K562 (cell line): ENCODE results near the gene BGLAP. TPM values are rescaled to one million over a fixed set of nuclear protein-coding genes. Genes with fewer than 3 reads are reported as not detected.

Experiments
- CREM ChIP-seq: IDR thresholded peaks from 2 replicates; pipeline ENCODE4 v1.6.1; 2014; ENCODE audit warnings: antibody characterized with exemption, low read depth
- EP400 ChIP-seq: fragments of 450-650 bp; IDR thresholded peaks from 2 replicates; pipeline ENCODE4 v1.6.1; 2017; ENCODE audit warnings: antibody characterized with exemption, mild to moderate bottlenecking, moderate library complexity
- MECOM ChIP-seq: fragments of 250-450 bp; sonication (Bioruptor Pico); IDR thresholded peaks from 2 replicates; pipeline ENCODE4 v1.8.0; 2022; ENCODE audit warnings: inconsistent platforms
- NFATC3 ChIP-seq: fragments of 450-650 bp; IDR thresholded peaks from 2 replicates; pipeline ENCODE4 v1.6.1; 2017; ENCODE audit warnings: mild to moderate bottlenecking
- PHF21A ChIP-seq: fragments of 450-650 bp; IDR thresholded peaks from 2 replicates; pipeline ENCODE4 v1.6.1; 2017; ENCODE audit warnings: low read depth, borderline replicate concordance
- RAD21 ChIP-seq, 2 experiments: fragments of 250-450 bp in 1 of 2; fragments of 450-650 bp in 1 of 2; sonication (Bioruptor Pico) in 1 of 2; formaldehyde crosslinking in 1 of 2; IDR thresholded peaks in 1 of 2; conservative IDR thresholded peaks in 1 of 2; 2 replicates each; pipeline versions ENCODE4 v1.4.0 to v1.8.0; 2020 to 2022; ENCODE audit warnings: mild to moderate bottlenecking in 2 of 2, moderate library complexity in 1 of 2
- RBM25 ChIP-seq: fragments of 200-400 bp; formaldehyde crosslinking; IDR thresholded peaks from 2 replicates; pipeline ENCODE4 v1.6.1; 2018; ENCODE audit warnings: low read length, low read depth, moderate library complexity; ENCODE audit not compliant: severe bottlenecking
- TCF7 ChIP-seq: sonication (generic); IDR thresholded peaks from 2 replicates; pipeline ENCODE4 v1.6.1; 2016; ENCODE audit warnings: antibody characterized with exemption, borderline replicate concordance
- ZBTB17 ChIP-seq: fragments of 450-650 bp; formaldehyde crosslinking; IDR thresholded peaks from 2 replicates; pipeline ENCODE4 v1.4.0; 2020; ENCODE audit warnings: mild to moderate bottlenecking
- ZC3H4 ChIP-seq: sonication (generic); formaldehyde crosslinking; IDR thresholded peaks from 2 replicates; pipeline ENCODE4 v1.9.0; 2021; ENCODE audit warnings: missing genetic modification reagents, borderline replicate concordance
- polyA plus RNA-seq, 8 experiments: library from polyadenylated mRNA; depleted of rRNA in 4 of 8; stranded (reverse) in 5 of 8; unstranded in 3 of 8; fragments of >200 nt; fragmentation: Nextera tagmentation in 2 of 8; fragmentation: Illumina TruSeq in 1 of 8; extraction: Ambion mirVana in 2 of 8; extraction: Trizol in 1 of 8; gene quantifications; 2 replicates each; pipeline versions ENCODE4 v1.2.1 to v1.2.3, GENCODE V29; 2011 to 2014; ENCODE audit warnings: inconsistent platforms in 1 of 8, missing spikeins in 1 of 8
- total RNA-seq, 7 experiments: library from RNA; depleted of rRNA in 6 of 7; stranded (reverse); fragments of >200 nt in 6 of 7; fragmentation: Illumina TruSeq in 2 of 7; extraction: Trizol in 2 of 7; gene quantifications; 2 replicates each; pipeline versions ENCODE4 v1.2.1 to v1.2.3, GENCODE V29; 2011 to 2021; ENCODE audit warnings: low replicate concordance in 1 of 7
- TF ChIP-seq, protein P1 (sequence below), 2 experiments: fragments of 450-650 bp; IDR thresholded peaks; 2 replicates each; pipeline ENCODE4 v1.6.1; 2016
- TF ChIP-seq, protein P2 (sequence below): sonication (generic); formaldehyde crosslinking; IDR thresholded peaks from 2 replicates; pipeline ENCODE4 v1.8.0; 2022; ENCODE audit warnings: missing genetic modification reagents, mild to moderate bottlenecking, borderline replicate concordance
- TF ChIP-seq, protein P3 (sequence below), 2 experiments: fragments of 450-650 bp in 1 of 2; sonication (generic) in 1 of 2; formaldehyde crosslinking in 1 of 2; IDR thresholded peaks; 2 replicates each; pipeline versions ENCODE4 v1.7.1 to v1.9.0; 2016 to 2022; ENCODE audit warnings: inconsistent platforms in 1 of 2, mild to moderate bottlenecking in 1 of 2, missing genetic modification reagents in 1 of 2

Gene BGLAP
- total and polyA plus RNA-seq, 9 of the 15 experiments (the other 6 are each of a cell fraction or from before 2014, with no cell fraction given): 0.15 to 1.4 (median 0.28) TPM; not detected in 3

- TF ChIP-seq CREM (peak; percentile 96), EP400 (peak; percentile 96), NFATC3 (no peak), ZBTB17 (CRISPR knock-in tag) (peak; percentile 93), RBM25 (peak; percentile 92), MECOM (CRISPR knock-in tag) (no peak), PHF21A (0 out of 2 replicates have a peak, but pooled peaks have one; percentile 34), RAD21 (CRISPR knock-in tag; conservative IDR thresholded peaks at IDR 0.05 in 1 of 2, IDR thresholded peaks at IDR 0.05 in 1 of 2) (no peak), TCF7 (no peak), ZC3H4 (peak; percentile 49; the same call in 1 of the 2 replicates)
- TF ChIP-seq, protein P1, sequence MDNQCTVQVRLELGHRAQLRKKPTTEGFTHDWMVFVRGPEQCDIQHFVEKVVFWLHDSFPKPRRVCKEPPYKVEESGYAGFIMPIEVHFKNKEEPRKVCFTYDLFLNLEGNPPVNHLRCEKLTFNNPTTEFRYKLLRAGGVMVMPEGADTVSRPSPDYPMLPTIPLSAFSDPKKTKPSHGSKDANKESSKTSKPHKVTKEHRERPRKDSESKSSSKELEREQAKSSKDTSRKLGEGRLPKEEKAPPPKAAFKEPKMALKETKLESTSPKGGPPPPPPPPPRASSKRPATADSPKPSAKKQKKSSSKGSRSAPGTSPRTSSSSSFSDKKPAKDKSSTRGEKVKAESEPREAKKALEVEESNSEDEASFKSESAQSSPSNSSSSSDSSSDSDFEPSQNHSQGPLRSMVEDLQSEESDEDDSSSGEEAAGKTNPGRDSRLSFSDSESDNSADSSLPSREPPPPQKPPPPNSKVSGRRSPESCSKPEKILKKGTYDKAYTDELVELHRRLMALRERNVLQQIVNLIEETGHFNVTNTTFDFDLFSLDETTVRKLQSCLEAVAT (IDR thresholded peaks at IDR 0.05): peak; percentile 34 to 84; a peak in 3 of 4 replicates
- TF ChIP-seq, protein P2, sequence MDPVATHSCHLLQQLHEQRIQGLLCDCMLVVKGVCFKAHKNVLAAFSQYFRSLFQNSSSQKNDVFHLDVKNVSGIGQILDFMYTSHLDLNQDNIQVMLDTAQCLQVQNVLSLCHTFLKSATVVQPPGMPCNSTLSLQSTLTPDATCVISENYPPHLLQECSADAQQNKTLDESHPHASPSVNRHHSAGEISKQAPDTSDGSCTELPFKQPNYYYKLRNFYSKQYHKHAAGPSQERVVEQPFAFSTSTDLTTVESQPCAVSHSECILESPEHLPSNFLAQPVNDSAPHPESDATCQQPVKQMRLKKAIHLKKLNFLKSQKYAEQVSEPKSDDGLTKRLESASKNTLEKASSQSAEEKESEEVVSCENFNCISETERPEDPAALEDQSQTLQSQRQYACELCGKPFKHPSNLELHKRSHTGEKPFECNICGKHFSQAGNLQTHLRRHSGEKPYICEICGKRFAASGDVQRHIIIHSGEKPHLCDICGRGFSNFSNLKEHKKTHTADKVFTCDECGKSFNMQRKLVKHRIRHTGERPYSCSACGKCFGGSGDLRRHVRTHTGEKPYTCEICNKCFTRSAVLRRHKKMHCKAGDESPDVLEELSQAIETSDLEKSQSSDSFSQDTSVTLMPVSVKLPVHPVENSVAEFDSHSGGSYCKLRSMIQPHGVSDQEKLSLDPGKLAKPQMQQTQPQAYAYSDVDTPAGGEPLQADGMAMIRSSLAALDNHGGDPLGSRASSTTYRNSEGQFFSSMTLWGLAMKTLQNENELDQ (CRISPR knock-in tag): no peak
- TF ChIP-seq, protein P3, sequence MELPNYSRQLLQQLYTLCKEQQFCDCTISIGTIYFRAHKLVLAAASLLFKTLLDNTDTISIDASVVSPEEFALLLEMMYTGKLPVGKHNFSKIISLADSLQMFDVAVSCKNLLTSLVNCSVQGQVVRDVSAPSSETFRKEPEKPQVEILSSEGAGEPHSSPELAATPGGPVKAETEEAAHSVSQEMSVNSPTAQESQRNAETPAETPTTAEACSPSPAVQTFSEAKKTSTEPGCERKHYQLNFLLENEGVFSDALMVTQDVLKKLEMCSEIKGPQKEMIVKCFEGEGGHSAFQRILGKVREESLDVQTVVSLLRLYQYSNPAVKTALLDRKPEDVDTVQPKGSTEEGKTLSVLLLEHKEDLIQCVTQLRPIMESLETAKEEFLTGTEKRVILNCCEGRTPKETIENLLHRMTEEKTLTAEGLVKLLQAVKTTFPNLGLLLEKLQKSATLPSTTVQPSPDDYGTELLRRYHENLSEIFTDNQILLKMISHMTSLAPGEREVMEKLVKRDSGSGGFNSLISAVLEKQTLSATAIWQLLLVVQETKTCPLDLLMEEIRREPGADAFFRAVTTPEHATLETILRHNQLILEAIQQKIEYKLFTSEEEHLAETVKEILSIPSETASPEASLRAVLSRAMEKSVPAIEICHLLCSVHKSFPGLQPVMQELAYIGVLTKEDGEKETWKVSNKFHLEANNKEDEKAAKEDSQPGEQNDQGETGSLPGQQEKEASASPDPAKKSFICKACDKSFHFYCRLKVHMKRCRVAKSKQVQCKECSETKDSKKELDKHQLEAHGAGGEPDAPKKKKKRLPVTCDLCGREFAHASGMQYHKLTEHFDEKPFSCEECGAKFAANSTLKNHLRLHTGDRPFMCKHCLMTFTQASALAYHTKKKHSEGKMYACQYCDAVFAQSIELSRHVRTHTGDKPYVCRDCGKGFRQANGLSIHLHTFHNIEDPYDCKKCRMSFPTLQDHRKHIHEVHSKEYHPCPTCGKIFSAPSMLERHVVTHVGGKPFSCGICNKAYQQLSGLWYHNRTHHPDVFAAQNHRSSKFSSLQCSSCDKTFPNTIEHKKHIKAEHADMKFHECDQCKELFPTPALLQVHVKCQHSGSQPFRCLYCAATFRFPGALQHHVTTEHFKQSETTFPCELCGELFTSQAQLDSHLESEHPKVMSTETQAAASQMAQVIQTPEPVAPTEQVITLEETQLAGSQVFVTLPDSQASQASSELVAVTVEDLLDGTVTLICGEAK (IDR thresholded peaks at IDR 0.05): peak; percentile 36; the same call in 1 of the 2 replicates
- TF ChIP-seq, protein P3 (CRISPR knock-in tag; IDR thresholded peaks at IDR 0.05): no peak
These were observed 28.9 kb upstream of the BGLAP start, which contains the start of gene PMF1 (continued) for GRCh38 chr1:156212833-156213643.
